ENCODE measurements around the gene SAFB2.

DNA sequence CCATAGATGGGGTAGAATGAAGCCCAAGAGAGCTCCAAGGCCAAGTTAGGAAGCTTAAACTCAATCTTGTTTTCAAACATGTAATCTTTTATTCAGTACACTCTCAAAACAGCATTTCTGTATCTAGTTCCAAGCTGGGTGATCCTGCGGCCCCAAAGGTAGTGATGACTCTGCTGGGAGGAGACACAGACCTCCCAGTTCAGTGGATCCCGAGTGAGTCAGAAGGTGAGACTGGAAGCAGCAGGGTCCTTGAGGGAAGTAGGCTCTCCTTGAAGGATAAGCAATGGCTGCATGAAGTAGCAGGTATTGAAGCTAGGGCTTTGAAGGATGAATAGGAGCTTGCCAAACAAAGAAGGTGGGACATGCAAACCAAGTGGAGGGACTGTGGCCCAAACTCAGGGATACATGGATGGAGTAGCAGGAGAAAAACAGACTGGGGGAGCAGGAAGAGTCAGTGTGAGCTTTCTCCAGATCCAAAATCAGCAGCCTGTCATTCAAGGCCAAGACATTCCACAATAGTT, 64.4 kb downstream of the SAFB2 start:
- TF ChIP-seq EP300 (IDR thresholded peaks at IDR 0.05; ENCODE audit: borderline replicate concordance), result no peak
- no peak for TF ChIP-seq TAF1 (IDR thresholded peaks at IDR 0.05; ENCODE audit: low read depth)
- TF ChIP-seq, protein P1, sequence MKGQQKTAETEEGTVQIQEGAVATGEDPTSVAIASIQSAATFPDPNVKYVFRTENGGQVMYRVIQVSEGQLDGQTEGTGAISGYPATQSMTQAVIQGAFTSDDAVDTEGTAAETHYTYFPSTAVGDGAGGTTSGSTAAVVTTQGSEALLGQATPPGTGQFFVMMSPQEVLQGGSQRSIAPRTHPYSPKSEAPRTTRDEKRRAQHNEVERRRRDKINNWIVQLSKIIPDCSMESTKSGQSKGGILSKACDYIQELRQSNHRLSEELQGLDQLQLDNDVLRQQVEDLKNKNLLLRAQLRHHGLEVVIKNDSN (IDR thresholded peaks at IDR 0.05), result no peak
- TF ChIP-seq, protein P2, sequence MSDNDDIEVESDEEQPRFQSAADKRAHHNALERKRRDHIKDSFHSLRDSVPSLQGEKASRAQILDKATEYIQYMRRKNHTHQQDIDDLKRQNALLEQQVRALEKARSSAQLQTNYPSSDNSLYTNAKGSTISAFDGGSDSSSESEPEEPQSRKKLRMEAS (IDR thresholded peaks at IDR 0.05), result no peak
- no peak for TF ChIP-seq FOXM1 (IDR thresholded peaks at IDR 0.05; ENCODE audit: borderline replicate concordance, low read depth)
- TF ChIP-seq TCF12 (IDR thresholded peaks at IDR 0.05; ENCODE audit: low read depth), result no peak
- TF ChIP-seq NFIC (IDR thresholded peaks at IDR 0.05), result no peak
- TF ChIP-seq REST (IDR thresholded peaks at IDR 0.05; ENCODE audit: low read depth), result no peak

All from Ishikawa (cell line).